ENCODE measurements around the gene SLC41A1.
A peak's percentile ranks its signal among the peaks of the same experiment; 100 is the strongest.
"Not testable (repeated sequence)": the region's sequence is repeated elsewhere in the genome, so short reads cannot be mapped to it uniquely, and the experiment has no call there.

The SLC41A1 gene

DNA sequence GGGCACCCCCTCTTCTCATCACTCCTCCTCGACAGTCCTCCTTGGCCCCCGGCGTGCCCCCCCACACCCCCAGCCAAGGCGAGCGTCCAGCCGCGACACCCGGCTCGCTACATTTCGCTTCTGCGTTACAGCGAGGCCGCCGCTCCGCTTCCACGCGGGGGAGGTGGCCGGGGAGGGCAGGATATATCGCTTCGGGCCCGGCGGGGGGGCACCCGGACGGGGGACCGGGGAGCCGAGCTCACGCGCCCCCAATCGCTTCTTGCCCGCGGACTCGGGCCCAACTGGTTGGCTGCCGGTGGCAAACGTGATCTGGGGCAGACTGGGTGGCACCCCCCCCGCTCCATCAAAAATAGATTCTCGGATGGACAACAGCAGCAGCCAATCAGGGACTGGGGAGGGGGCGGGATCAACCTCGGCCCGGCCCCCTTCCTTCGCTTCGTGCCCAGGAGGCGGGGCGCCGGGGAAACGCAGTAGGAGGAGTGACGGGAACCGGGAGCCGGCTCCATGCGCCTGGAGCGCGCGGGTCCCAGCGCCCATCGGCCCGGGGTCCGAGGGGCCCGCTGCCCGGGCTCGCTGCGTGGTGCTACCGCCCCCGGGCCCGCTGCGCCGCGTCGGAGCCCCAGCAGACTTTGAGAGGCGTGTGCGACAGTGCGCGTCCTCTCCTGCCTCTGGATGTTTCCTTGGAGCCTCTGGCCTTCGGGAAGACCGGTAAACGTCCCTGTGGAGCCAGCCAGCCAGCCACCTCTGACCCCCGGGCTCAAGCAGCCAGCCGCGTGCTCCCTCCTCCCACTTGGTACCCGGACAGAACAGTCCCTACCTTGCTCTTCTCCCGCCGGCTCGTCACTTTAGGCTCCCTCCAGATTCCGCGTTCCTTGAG is at the start of gene SLC41A1:
TSS of gene SLC41A1 (minus strand) at position 321 of the 877 bp plus-strand sequence. CDS start 2,757 bp downstream, outside the sequence.
- peak; percentile 77 to 85 (median 84) for DNase-seq

DNA sequence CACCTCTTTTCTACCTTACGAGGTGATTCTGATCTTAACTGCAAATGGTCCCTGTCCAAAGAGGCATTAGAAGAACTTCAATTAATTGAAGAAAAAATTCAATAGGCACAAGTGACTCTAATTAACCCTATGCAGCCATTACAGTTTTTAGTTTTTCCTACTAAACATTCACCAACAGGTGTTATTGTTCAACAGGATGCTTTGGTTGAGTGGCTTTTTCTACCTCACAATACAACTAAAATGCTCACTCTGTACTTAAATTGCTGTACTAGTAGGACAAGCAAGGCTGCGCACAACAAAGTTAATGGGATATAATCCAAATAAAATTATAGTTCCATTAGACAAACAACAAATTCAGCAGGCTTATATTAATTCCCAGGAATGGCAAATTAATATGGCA is 48.5 kb upstream of the SLC41A1 start:
- no peak for DNase-seq

DNA sequence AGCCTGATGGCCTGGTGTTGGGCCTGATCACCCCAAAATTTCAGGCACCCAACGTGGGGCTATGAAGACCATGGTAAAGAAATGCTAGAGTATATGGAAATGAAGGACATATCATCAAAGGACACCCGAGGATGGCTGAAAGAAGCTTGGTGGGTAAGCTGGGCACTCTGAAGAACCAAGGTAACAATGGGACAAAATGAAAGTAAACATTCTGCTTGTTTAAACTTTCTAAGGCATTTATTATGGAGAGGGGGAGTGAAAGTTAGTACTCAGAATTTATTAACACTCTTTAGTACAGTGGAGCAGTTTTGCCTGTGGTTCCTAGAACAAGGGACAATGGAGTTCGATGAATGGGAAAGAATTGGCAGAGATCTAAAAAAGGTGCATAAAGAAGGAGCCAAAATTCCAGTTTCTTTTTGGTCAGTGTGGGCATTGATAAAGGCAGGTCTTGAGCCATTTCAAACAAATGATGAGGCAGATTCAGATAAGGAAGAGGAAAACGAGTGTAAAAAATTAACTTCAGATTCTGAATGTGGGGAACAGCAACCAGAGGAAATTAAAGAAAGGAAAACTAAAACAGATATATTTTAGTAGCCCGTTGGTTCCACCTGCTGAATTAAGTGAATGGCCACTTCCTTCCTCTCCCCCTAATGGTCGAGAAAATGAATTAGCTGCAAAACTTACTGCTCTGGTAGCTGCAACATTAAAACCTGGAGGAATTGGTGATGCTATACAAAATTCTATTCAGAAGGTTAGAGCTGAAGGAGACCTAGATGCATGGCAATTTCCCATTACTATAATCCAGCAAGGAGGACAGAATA is 45.4 kb upstream of the SLC41A1 start:
- no peak for DNase-seq

DNA sequence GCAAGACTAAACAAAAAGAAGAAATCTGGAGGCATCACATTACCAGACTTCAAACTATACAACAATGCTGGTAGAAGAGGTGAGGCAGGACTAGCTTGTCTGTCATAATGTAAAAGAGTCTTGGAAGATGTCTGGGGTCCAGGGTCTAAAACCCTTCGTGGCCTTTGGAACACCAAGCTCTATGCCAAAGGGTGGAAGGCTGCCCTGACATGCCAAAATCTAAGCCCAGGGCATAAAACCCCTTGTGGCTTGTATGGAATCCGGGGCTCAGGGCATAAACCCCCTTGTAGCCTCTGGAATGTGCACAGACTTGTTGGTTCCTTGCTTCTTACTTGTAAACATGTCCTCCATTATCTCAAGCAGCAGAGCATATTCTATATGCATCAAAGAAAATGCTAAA is 44.5 kb upstream of the SLC41A1 start:
- DNase-seq = not testable (repeated sequence)

DNA sequence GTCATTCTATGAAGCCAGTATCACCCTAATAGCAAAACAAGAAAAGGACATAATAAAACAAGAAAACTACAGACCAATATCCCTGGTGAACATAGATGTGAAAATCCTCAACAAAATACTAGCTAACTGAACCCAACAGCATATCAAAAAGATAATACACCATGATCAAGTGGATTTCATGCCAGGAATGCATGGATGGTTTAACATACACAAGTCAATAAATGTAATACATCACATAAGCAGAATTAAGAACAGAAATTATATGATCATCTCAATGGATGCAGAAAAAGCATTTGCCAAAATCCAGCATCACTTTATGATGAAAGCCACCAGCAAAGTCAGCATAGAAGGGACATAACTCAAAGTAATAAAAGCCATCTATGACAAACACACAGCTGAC is 43.4 kb upstream of the SLC41A1 start:
- no peak for DNase-seq

DNA sequence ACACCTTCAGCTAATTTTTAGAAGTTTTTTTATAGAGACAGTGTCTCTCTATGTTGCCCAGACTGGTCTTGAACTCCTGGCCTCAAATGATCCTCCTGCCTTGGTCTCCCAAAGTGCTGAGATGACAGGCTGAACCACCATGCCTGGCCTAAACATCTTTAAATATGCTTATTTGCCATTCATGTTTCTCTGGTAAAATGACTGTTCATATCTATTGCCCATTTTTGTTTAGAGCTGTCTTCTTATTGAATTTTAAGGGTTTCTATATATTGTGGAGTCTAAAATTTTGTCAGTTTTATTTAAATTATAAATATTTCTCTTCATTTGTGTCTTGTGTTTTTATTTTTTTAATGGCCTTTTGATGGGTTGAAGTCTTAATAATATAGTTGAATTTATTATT is 40.0 kb upstream of the SLC41A1 start:
- no peak for DNase-seq

DNA sequence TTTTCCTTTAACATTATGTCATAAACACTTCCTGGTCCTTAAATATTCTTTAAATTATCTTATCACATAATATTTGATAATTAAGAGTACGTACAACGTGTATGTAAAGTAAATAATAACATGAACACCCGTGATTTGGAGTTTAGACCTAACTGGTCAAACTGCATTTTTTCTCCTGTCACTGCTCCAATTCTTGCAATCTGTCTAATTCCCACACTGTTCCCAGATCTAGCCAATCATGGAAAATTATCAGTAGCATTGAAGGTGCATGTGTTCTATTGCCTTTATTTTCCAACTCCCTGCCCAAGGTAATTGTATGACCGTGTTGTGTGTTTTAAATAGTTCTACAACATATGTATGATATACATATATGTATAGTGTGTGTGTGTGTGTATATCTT is 39.0 kb upstream of the SLC41A1 start:
- DNase-seq = no peak

DNA sequence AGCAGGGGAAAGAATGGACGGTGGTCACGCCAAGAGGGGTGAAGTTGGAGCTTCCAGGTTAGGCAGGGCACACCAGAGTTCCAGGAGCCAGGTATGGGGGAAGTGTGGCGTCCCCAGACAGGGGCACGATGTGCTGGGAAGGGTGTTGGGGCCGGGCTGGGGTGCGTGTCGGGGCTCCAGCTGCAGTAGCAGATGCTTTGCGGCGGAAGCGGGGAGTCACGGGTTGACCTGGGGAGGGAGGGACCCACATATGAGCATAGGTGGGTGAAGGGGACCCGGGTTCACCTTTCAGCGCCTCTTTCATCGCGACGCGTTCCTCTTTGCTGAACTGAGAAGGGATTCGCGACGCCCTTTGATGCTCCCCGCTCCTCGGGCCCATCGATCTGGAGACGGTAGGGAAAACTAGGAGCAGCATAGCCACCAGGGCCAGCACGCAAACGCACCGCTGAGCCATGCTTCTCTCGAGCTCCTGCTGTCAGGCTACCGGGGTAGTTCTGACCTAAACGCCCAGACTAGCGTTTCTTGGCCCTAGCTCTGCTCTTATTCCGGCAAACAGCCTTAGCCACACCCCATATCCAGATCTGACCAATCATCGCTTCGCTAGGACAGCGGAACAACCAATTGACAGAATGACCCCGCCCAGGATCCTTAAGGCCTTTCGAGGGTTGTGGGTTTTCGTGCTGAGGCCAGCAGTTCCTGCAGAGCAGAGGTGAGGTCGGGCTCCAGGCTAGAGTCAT is 36.8 kb upstream of the SLC41A1 start, which contains the start of gene PM20D1:
TSS of gene PM20D1 (minus strand) at position 514 of the 737 bp plus-strand sequence. CDS start at position 454, 60 bp downstream.
- DNase-seq = peak; percentile 19 to 47 (median 37)

DNA sequence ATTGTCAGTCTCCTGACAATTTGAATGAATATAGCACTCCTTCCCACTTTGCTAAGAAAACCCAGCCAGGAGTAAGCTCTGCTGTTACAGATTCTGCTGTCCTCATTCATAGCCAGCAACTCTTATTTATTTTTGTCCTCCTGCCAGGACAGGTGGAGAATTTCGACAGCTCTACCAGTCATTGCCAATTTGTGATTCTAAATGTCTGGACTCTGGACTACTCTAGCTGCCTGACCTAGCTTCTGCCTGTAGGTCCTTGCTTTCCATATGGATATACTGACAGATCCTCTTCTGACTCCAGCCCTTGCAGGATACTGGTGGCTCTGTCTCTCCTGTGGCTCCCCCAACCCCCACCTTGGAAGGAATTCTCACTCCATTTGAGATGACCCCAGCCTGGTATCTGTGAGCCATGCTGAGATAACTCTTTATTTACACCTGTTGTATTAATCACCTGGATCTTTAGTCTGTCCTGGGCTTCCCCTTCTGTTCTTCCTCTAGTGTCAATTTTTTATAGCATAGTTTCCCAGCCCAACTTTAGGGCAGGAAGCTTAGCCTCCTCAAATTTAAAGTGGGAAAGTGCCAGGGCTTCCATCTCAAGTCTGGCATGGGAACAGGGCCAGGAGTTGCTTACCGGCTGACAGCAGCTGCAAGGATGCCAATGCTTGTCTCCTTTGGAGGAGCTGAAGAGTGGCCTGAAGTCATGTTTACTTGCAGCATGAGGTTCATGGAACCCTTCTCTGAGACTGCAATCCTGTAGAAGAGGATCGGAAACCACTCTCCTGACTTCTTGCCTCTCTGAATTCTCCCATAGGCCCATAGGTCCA is 30.2 kb upstream of the SLC41A1 start:
- no peak for DNase-seq

DNA sequence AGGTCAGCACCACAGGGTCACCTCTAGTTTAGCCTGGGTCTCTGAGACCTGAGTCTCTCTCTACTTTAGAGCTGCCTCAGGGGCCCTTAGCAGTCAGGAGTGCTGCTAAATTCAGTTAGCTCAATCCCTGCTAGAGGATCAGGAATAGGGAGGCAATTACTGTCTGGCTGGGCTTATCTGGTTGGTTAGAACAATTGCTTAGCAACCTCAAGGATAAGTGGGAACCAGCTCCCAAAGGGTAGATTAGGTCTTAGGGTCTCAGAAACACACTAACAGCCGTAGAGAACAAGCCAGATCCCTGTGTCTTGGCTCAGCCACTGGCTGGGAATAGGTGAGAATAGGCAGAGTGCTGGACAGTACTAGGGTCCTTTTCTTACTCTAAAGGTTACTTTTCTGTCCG is 29.2 kb upstream of the SLC41A1 start:
- no peak for DNase-seq

DNA sequence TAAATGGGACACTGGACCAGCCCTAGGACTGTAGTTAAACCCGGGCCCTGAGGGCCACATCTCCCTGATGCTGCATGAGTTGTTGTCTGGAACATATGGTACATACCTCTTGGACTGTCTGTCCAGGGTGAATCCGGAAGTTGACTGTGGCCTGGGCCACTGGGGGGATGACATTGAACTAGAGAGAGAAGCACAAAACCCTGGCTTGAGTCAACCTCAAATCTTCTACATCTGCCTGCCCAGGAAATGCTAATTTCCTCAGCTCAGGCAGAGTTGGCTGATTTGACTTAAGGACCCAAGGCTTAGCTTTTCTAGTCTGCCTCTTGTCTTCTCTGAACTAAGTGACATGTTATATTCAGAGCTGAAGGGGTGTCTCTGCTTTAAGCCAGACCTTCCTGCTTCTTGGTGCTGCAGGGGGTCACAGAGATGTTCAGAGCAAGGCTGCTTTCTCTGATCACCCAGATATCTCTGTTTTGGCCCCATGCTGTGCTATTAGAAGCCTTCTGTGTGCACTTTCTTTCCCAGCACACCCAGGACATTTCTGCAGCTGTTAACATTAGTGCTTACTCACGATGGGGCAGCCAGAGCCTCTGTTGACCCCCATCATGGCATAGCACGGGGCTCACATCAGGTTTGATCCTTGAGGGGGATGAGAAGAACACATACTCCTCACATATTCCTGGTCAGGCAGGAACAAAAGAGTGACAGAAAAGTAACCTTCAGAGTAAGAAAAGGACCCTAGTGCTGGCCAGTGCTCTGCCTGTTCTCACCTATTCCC is 27.3 kb upstream of the SLC41A1 start:
- DNase-seq = no peak

DNA sequence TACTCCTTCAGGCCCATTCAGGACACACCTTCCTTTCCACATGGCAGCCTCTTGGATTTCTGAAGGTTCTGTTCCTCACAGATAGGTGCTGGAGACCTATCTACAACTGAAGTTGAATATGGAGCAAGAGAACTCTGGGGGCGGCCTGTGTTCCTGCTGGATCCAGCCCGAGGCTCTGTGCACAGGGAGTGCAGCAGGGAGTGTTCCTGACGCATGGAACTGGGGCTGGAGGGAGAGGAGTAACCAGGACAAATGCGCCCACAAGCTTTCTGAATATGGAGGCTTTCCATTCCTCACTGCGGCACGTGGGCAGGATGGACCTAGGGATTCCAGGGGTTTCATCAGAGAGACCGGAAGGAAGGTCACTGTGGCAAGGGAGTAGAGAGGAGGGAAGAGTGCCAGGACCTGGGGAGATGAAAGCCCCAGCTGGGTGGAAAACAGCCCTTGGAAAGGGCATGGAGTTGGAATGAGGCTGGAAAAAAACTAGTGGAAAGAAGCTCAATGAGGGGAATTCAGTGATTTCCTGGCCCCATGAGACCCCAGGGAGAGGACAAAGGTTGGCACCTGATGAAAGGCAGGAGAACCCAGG is 24.5 kb upstream of the SLC41A1 start:
- DNase-seq = no peak

DNA sequence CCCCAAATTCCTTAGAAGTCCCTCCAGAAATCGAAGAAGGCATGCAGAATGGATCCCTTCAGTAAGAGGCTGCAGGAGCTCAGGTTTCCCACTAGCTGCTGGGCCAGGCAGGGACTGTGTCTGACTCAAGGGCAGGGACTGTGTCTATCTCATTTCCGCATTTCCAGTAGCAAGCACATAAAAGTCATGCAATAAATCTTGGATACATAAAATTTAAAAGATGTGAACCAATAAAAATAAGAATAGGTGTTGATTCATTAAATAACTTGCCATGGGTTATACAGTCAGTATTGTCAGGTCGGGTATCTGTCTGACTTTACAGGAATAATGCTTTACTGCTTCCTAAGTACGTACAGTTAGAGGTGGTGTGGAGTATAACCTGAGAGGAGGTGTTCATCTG is 21.8 kb upstream of the SLC41A1 start:
- DNase-seq = no peak

DNA sequence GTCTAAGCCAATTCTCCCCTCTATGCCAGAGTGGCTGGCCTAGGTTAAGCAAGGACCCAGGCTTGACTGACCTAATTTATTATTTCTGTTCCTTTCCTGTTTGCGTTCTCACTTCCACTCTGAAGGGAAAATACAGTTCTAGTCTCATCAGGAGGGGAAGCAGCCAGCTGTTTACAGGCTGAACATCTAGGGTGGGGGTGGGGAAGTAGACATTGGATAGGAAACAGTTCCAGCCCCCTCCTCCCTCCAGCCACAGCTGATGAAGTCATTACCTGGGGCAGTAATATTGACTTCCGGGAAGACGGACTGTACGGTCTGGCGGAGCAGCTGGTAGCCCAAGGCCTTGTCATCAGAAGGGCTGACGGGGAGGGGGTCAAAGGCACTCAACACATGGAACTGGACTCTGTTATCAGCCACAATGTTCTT is 19.3 kb upstream of the SLC41A1 start:
- DNase-seq = no peak

DNA sequence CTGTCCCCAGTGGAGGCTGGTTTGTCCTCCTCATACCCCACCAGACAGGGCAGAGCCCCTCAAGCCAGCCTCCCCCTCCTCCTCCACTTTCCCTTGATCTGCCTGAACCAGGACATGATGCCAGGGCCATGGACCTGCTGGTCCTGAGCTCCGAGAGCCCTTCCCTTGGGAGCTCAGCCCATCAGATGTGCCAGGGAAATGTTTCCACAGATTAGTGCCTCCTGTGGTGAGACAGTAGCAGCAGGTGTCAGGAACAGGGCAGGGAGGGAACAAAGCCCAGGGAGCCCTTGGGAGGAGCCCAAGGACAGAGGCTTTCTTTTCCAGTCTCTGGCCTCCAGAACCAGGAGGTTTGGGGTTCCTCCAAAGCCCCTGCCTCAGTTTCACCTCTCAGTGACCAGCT is 14.6 kb upstream of the SLC41A1 start:
- no peak for DNase-seq

DNA sequence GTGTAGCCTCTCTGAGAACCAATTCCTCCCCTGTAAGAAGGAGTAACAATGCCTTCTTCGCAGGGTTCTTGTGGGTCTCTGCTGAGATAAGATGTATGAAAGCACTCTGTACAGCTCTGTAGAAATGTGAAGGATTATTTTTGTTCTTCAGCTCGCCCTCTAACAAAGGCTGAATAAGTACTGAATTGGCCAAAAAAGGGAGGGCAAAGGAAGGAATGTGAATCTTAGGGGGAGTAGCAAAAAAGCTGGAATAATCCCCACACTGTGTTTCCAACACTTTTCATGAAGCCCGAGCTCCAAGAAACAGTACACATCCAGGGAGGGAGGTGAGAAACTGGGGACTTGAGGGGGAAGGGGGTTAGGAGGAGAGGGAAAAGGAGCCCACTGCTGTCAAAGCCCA is 14.0 kb upstream of the SLC41A1 start:
- DNase-seq = no peak

DNA sequence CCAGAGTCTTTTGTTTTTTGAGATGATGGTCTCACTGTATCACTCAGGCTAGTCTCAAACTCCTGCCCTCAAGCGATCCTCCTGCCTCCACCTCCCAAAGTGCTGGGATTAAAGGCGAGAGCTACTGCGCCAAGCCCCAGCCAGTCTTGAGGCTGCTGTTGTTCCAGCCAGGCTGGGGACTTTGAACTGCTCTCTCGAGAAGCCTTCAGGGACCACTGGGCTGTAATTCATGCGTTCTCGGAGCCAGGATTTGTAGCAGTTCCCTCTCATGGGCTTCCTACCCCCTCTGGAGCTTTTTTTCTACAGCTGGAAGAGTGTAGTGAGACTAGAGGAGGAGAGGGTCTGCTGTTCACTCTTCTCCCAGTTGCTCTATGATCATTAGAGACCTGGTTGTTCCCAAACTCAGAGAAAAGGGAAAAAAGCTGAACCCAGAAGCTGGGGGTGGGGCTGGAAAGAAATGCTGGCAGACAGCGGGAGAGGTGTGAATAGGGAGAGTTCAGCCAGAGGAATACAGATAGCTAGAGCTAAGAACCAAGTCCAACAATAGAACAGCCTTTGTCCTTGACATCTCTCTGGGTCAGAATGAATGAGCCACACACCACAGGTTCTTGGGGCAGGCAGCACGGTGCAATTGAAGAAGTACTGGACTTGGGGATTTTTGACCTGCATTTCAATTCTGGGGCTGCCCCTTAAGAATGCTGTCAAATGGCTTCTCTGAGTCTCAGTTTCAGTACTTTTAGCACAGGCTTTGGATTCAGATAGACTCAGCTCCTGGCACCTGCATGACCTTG is 13.2 kb upstream of the SLC41A1 start:
- no peak for DNase-seq

DNA sequence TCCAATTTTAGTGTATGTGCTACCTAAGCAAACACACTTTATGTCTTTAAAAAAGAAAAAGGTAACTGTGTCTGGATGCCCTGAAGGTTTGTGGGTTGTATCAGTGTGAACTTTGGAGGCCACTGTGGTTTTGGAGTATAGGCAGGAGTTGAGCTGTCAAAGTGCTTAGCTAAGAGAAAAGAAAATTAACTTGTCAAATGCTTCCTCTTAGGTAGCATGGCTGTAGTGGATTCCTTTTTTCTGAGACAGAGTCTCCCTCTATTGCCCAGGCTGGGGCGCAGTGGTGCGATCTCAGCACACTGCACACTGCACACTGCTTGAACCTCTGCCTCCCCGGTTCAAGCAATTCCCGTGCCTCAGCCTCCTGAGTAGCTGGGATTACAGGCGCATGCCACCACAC is 11.2 kb upstream of the SLC41A1 start:
- no peak for DNase-seq

DNA sequence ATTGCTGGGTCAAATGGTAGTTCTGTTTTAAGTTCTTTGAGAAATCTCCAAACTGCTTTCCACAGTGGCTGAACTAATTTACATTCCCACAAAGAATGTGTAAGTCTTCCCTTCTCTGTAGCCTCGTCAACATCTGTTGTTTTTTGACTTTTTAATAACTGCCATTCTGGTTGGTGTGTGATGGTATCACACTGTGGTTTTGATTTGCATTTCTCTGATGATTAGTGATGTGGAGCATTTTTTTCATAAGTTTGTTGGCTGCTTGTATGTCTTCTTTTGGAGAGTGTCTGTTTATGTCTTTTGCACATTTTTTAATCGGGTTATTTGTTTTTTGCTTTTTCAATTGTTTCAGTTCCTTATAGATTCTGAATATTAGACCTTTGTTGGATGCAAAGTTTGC is 10.3 kb upstream of the SLC41A1 start:
- not testable (repeated sequence) for DNase-seq

DNA sequence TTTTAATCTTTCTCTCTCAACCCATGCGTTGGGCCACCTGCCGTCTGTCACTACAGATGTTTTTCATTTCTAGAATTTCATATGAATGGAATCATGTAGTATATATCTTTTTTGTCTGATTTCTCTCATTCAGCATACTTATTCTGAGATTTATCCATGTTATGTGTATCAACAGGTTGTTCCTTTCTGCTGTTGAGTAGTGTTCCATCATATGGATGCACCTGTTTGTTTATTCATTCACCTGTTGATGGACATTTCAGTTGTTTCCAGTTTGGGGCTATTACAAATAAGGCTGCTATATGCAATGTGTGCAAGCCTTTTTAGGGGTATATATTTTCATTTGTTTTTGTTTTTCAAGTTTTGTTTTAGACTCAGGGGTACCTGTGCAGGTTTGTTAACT is 9.4 kb upstream of the SLC41A1 start:
- no peak for DNase-seq

All from activated CD4-positive, CD25-positive, alpha-beta regulatory T cell (primary cell).